ENCODE data around the gene GNG7. TPM values are rescaled to one million over a fixed set of nuclear protein-coding genes. Genes with fewer than 3 reads are reported as not detected.
A peak's percentile ranks its signal among the peaks of the same experiment; 100 is the strongest.

Gene GNG7
- total RNA-seq, 1 donor from 2014 or later: 1.8 TPM

GRCh38 chr19:2613507-2614295 is 88.8 kb downstream of the GNG7 start:
- Histone ChIP-seq H3K79me2 (ENCODE audit: insufficient read depth, low read length) (no peaks in the 10 kb centered on the region), H3K4me1 (ENCODE audit: insufficient read depth, low read length) (peaks cover 8% of the 10 kb centered on the region), H3K4me3 (ENCODE audit: insufficient read depth, low read depth, low read length) (no peak overlapping the region), H2AFZ (ENCODE audit: low read depth, low read length) (no peak overlapping the region), H3K9ac (ENCODE audit: low read length) (no peak overlapping the region), H3K36me3 (ENCODE audit: insufficient read depth, low read length) (no peaks in the 10 kb centered on the region), H3K4me2 (ENCODE audit: low read length) (no peak overlapping the region), H3K27me3 (ENCODE audit: insufficient read depth, low read length) (no peaks in the 10 kb centered on the region), H3K9me3 (ENCODE audit: insufficient read depth, low read depth, low read length) (peaks cover 6% of the 10 kb centered on the region), H3K27ac (ENCODE audit: low read depth, low read length) (no peak overlapping the region), H4K20me1 (ENCODE audit: insufficient read depth, low read length) (no peaks in the 10 kb centered on the region)
- Mint-ChIP-seq H3K27me3 (ENCODE audit: low read depth, unreplicated experiment) (peaks cover 6% of the 10 kb centered on the region), H3K4me1 (ENCODE audit: low read depth, unreplicated experiment) (peaks cover 16% of the 10 kb centered on the region), H3K4me3 (ENCODE audit: unreplicated experiment) (peak overlapping the region; percentile 54), H3K36me3 (ENCODE audit: low read depth, unreplicated experiment) (peaks cover 5% of the 10 kb centered on the region), H3K9me3 (ENCODE audit: unreplicated experiment) (peaks cover 12% of the 10 kb centered on the region), H3K27ac (ENCODE audit: unreplicated experiment) (peak overlapping the region; percentile 92)
- FAIRE-seq (no peak), DNase-seq (ENCODE audit: low read depth) (no peak)
- no peak for TF ChIP-seq EZH2 (IDR thresholded peaks at IDR 0.05; ENCODE audit: insufficient read depth, low read length)
- TF ChIP-seq CTCF (IDR thresholded peaks at IDR 0.05; ENCODE audit: insufficient read depth, low read depth, low read length): peak; percentile 72

- H3K27me3 ChIP-seq (ENCODE audit: insufficient read depth, low read length): no peaks in the 10 kb centered on the region
- Mint-ChIP-seq H3K27me3 (ENCODE audit: low read depth, unreplicated experiment) (peaks cover 4% of the 10 kb centered on the region), H3K9me3 (ENCODE audit: unreplicated experiment) (peaks cover 12% of the 10 kb centered on the region), H3K4me3 (ENCODE audit: unreplicated experiment) (no peak overlapping the region), H3K27ac (ENCODE audit: unreplicated experiment) (peak overlapping the region; percentile 92), H3K4me1 (ENCODE audit: low read depth, unreplicated experiment) (peaks cover 18% of the 10 kb centered on the region), H3K36me3 (ENCODE audit: low read depth, unreplicated experiment) (peaks cover 6% of the 10 kb centered on the region)
- H3K4me1 ChIP-seq (ENCODE audit: insufficient read depth, low read length): peaks cover 3% of the 10 kb centered on the region
- no peak for TF ChIP-seq EZH2 (IDR thresholded peaks at IDR 0.05; ENCODE audit: insufficient read depth, low read length)
- no peak for TF ChIP-seq CTCF (IDR thresholded peaks at IDR 0.05; ENCODE audit: insufficient read depth, low read depth, low read length)
- H3K36me3 ChIP-seq (ENCODE audit: insufficient read depth, low read length): no peaks in the 10 kb centered on the region
- FAIRE-seq (no peak), DNase-seq (ENCODE audit: low read depth) (no peak)
- H3K4me2 ChIP-seq (ENCODE audit: low read length): no peak overlapping the region
- no peaks in the 10 kb centered on the region for H3K79me2 ChIP-seq (ENCODE audit: insufficient read depth, low read length)
- no peak overlapping the region for H2AFZ ChIP-seq (ENCODE audit: low read depth, low read length)
- no peak overlapping the region for H3K9ac ChIP-seq (ENCODE audit: low read length)
- H3K27ac ChIP-seq (ENCODE audit: low read depth, low read length): no peak overlapping the region
- no peak overlapping the region for H3K4me3 ChIP-seq (ENCODE audit: insufficient read depth, low read depth, low read length)
- no peaks in the 10 kb centered on the region for H4K20me1 ChIP-seq (ENCODE audit: insufficient read depth, low read length)
- H3K9me3 ChIP-seq (ENCODE audit: insufficient read depth, low read depth, low read length): peaks cover 6% of the 10 kb centered on the region
These were observed 89.8 kb downstream of the GNG7 start for GRCh38 chr19:2612619-2613249.

All from astrocyte (in vitro differentiated cells and primary cell).